Esophagus squamous epithelium (tissue), 5 donors: ENCODE measurements around the gene KIF1B. TPM values are rescaled to one million over a fixed set of nuclear protein-coding genes. Genes with fewer than 3 reads are reported as not detected.
A peak's percentile ranks its signal among the peaks of the same experiment; 100 is the strongest.

ENCODE experiments used
- DNase-seq: peaks from one replicate; lab custom pipeline; 2025; lab: John Stamatoyannopoulos, UW
- H3K27ac ChIP-seq, 4 donors: fragments of 200-600 bp; sonication (generic); one replicate each; pipeline ENCODE4 v1.5.1; 2016 to 2019; ENCODE audit warnings: mild to moderate bottlenecking in 1 of 4
- H3K27me3 ChIP-seq, 4 donors: fragments of 200-600 bp; sonication (generic); 1 replicate in 3 of 4; 2 replicates in 1 of 4; pipeline versions ENCODE4 v1.5.1 to v1.6.0; 2017 to 2021; ENCODE audit warnings: antibody characterized with exemption in 1 of 4
- H3K36me3 ChIP-seq, 3 donors: fragments of 200-600 bp; sonication (generic); one replicate each; pipeline ENCODE4 v1.5.1; 2016 to 2019
- H3K4me1 ChIP-seq, 3 donors: fragments of 200-600 bp; sonication (generic); one replicate each; pipeline ENCODE4 v1.5.1; 2017 to 2019
- H3K4me3 ChIP-seq, 4 donors: fragments of 200-600 bp; sonication (generic); 1 replicate in 3 of 4; 2 replicates in 1 of 4; pipeline ENCODE4 v1.5.1; 2016 to 2019; ENCODE audit warnings: mild to moderate bottlenecking in 2 of 4, moderate library complexity in 1 of 4
- H3K9me3 ChIP-seq, 3 donors: fragments of 200-600 bp; sonication (generic); one replicate each; pipeline ENCODE4 v1.5.1; 2016 to 2019
- CTCF ChIP-seq, 6 experiments: fragments of 450-650 bp in 4 of 6; fragments of 200-600 bp in 2 of 6; sonication (generic) in 2 of 6; IDR thresholded peaks; one replicate each; pipeline ENCODE4 v1.5.1; 2016 to 2019; ENCODE audit warnings: antibody characterized with exemption in 6 of 6, mild to moderate bottlenecking in 4 of 6, moderate library complexity in 4 of 6
- POLR2A ChIP-seq, 4 donors: fragments of 450-650 bp; IDR thresholded peaks; one replicate each; pipeline ENCODE4 v1.6.1; 2017; ENCODE audit warnings: antibody characterized with exemption in 4 of 4, mild to moderate bottlenecking in 4 of 4, moderate library complexity in 3 of 4
- WGBS, 2 donors: methylation state at CpG; one replicate each; pipeline ENCODE4 v1.1.5; 2018; 5-methylcytosine and 5-hydroxymethylcytosine counted together
- intact Hi-C: fragments of 100-400 bp; cut with DNase I; formaldehyde crosslinking; loops from one replicate; pipeline ENCODE4 v1.15.0; 2022
- total RNA-seq, 4 donors: library from RNA; depleted of rRNA; stranded (reverse); fragments of >200 nt; gene quantifications; one replicate each; pipeline ENCODE4 v1.1.0, GENCODE V29; 2016
- donor health status: DM: yes; HTN: yes; CAD: no.

KIF1B gene
- total RNA-seq, 4 donors from 2014 or later, result 27.1 to 40.6 (median 38.1) TPM

GRCh38 chr1:10211805-10212410, 1.5 kb downstream of the KIF1B start:
- intact Hi-C loops, result loop anchor here (10.0 kb wide), 1 partner anchor 123 kb away; no protein-coding TSS in a partner anchor
- Histone ChIP-seq H3K4me3 (peak overlapping the region; percentile 89 to 96 (median 90)), H3K36me3 (no peaks in the 10 kb centered on the region), H3K9me3 (no peaks in the 10 kb centered on the region), H3K4me1 (peaks cover 15 to 62% (median 24%) of the 10 kb centered on the region in 3 donors), H3K27me3 (no peaks in the 10 kb centered on the region), H3K27ac (peak overlapping the region; percentile 94 to 100 (median 100))
- TF ChIP-seq CTCF (IDR thresholded peaks at IDR 0.05) (no peak), POLR2A (IDR thresholded peaks at IDR 0.05) (no peak)
- 25 to 27% methylated on average over 11 of the region's 11 CpGs for WGBS, 2 donors
- no peak for DNase-seq

- WGBS, 2 donors, result 67 to 100% methylated on average over 1 of the region's 1 CpG
- Histone ChIP-seq H3K27me3 (no peaks in the 10 kb centered on the region), H3K36me3 (no peaks in the 10 kb centered on the region), H3K9me3 (no peaks in the 10 kb centered on the region), H3K4me1 (peaks cover 15 to 68% (median 29%) of the 10 kb centered on the region in 3 donors), H3K27ac (peak overlapping the region; percentile 94 to 100 (median 100)), H3K4me3 (peak overlapping the region in 2 of 4 donors; percentile 89 to 90)
- intact Hi-C loops, result loop anchor here (10.0 kb wide), 1 partner anchor 122 kb away; no protein-coding TSS in a partner anchor
- TF ChIP-seq CTCF (IDR thresholded peaks at IDR 0.05) (no peak), POLR2A (IDR thresholded peaks at IDR 0.05) (no peak)
- no peak for DNase-seq
Measured at GRCh38 chr1:10212476-10212875, 2.1 kb downstream of the KIF1B start.

GRCh38 chr1:10213186-10213705, 2.9 kb downstream of the KIF1B start:
- Histone ChIP-seq H3K4me3 (no peak overlapping the region), H3K36me3 (no peaks in the 10 kb centered on the region), H3K27me3 (no peaks in the 10 kb centered on the region), H3K9me3 (no peaks in the 10 kb centered on the region), H3K4me1 (peaks cover 15 to 76% (median 37%) of the 10 kb centered on the region in 3 donors), H3K27ac (peak overlapping the region in 3 of 4 donors; percentile 16 to 100 (median 55))
- no peak for DNase-seq
- 61 to 65% methylated on average over 3 of the region's 3 CpGs for WGBS, 2 donors
- intact Hi-C loops, result loop anchor here (10.0 kb wide), 1 partner anchor 122 kb away; no protein-coding TSS in a partner anchor
- TF ChIP-seq POLR2A (IDR thresholded peaks at IDR 0.05) (no peak), CTCF (IDR thresholded peaks at IDR 0.05) (no peak)

- H3K9me3 ChIP-seq, result no peaks in the 10 kb centered on the region
- 62 to 64% methylated on average over 7 of the region's 7 CpGs for WGBS, 2 donors
- H3K27ac ChIP-seq, result peak overlapping the region in 1 of 4 donors; percentile 20
Measured at GRCh38 chr1:10216090-10216749, 5.8 kb downstream of the KIF1B start.

More at GRCh38 chr1:10216090-10216749, 5.8 kb downstream of the KIF1B start:
- Histone ChIP-seq H3K4me1 (peaks cover 15 to 86% (median 45%) of the 10 kb centered on the region in 3 donors), H3K27me3 (no peaks in the 10 kb centered on the region), H3K4me3 (no peak overlapping the region), H3K36me3 (no peaks in the 10 kb centered on the region)
- TF ChIP-seq CTCF (IDR thresholded peaks at IDR 0.05) (no peak), POLR2A (IDR thresholded peaks at IDR 0.05) (no peak)
- DNase-seq, result no peak
- intact Hi-C loops, result loop anchor here (10.0 kb wide), 1 partner anchor 119 kb away; no protein-coding TSS in a partner anchor
